ENCODE data around the gene TPMT. TPM values are rescaled to one million over a fixed set of nuclear protein-coding genes. Genes with fewer than 3 reads are reported as not detected.

Gene TPMT
- 2.0 and 3.2 TPM in 2 replicates for total RNA-seq (2014; rRNA removed; shearing (Covaris generic); ENCODE audit: low replicate concordance)

DNA sequence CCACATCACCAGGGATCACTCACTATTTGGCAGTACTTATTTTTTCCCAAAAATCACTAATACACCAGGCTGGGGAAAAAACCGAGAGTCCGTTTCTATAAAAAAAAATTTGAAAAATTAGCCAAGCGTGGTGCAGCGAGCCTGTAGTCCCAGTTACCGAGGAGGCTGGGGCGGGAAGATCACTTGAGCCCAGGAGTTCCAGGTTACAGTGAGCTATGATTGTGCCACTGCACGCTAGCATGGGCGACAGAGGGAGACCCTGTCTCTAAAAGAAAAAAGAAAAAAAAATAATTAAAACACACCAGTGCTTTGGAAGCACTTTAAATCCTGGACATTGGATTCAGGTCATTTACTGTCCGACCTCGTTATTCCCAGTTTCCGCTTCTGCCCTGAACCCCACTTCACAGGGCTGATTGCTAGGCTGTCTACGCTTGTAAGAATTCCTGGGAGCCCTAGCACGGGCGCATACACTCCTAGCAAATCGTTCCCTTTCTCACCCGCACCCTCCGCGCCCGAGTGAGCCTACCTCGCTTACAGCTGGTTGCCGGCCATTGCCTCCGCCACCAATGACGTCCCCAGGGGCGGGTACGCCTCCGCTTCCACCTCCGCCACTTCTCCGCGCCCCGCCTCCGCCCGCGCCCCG is at the start of gene TPMT:
Gene TPMT, minus strand, starts transcription at position 571 of the 643 bp plus-strand sequence. CDS start 5,950 bp downstream, outside the sequence.
- Histone ChIP-seq H3K9me3 (ENCODE audit: low read length) (no peaks in the 10 kb centered on the region), H3K27ac (ENCODE audit: low read length) (peak within 1 kb of the TSS; percentile 91), H3K79me2 (ENCODE audit: low read length) (peaks cover 9% of the 10 kb centered on the region), H3K9ac (ENCODE audit: low read length) (peak within 1 kb of the TSS; percentile 99), H3K4me1 (ENCODE audit: low read length) (peaks cover 20% of the 10 kb centered on the region), H4K20me1 (ENCODE audit: insufficient read depth, low read depth, low read length) (no peaks in the 10 kb centered on the region), H3K4me3 (ENCODE audit: low read length) (peak within 1 kb of the TSS; percentile 97), H3K36me3 (ENCODE audit: insufficient read depth, low read length) (peaks cover 4% of the 10 kb centered on the region; the same call in 1 of the 2 replicates), H3K4me2 (ENCODE audit: low read depth, low read length, poor library complexity, severe bottlenecking) (peak within 1 kb of the TSS; percentile 95), H2AFZ (ENCODE audit: low read length) (peak within 1 kb of the TSS; percentile 87), H3K27me3 (ENCODE audit: low read length) (no peaks in the 10 kb centered on the region), H3K9me2 (replicated peaks; ENCODE audit: insufficient read depth, low read length) (no peaks in the 10 kb centered on the region)
- DNase-seq = peak; percentile 51

DNA sequence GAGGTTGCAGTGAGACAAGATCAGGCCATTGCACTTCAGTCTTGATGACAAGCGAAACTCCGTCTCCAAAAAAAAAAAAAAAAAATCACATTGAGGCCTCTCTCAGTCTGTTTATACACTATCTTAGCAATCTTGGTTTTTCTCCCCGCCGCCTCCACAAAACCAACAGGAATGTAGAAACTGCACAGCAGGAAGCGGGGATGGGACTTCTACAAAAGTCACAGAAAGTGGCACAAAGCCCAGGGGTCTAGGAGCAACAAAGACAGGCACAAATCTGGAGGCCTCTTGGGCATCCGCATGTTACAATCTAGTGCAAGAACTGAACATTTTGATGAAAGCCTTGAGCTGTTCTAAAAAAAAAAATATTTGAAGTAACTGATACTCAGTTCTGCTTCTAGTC is 48.9 kb upstream of the TPMT start:
- no peaks in the 10 kb centered on the region for H3K27me3 ChIP-seq (ENCODE audit: low read length)
- H3K9me3 ChIP-seq (ENCODE audit: low read length) = no peaks in the 10 kb centered on the region
- H3K9me2 ChIP-seq (replicated peaks; ENCODE audit: insufficient read depth, low read length) = no peaks in the 10 kb centered on the region
- no peak for DNase-seq
- no peak overlapping the region for H3K9ac ChIP-seq (ENCODE audit: low read length)
- peaks cover 8% of the 10 kb centered on the region for H3K4me1 ChIP-seq (ENCODE audit: low read length)
- H3K4me2 ChIP-seq (ENCODE audit: low read depth, low read length, poor library complexity, severe bottlenecking) = no peak overlapping the region
- H3K36me3 ChIP-seq (ENCODE audit: insufficient read depth, low read length) = peaks cover 34% of the 10 kb centered on the region
- H3K27ac ChIP-seq (ENCODE audit: low read length) = no peak overlapping the region
- no peaks in the 10 kb centered on the region for H4K20me1 ChIP-seq (ENCODE audit: insufficient read depth, low read depth, low read length)
- no peaks in the 10 kb centered on the region for H3K79me2 ChIP-seq (ENCODE audit: low read length)
- no peak overlapping the region for H2AFZ ChIP-seq (ENCODE audit: low read length)
- no peak overlapping the region for H3K4me3 ChIP-seq (ENCODE audit: low read length)

DNA sequence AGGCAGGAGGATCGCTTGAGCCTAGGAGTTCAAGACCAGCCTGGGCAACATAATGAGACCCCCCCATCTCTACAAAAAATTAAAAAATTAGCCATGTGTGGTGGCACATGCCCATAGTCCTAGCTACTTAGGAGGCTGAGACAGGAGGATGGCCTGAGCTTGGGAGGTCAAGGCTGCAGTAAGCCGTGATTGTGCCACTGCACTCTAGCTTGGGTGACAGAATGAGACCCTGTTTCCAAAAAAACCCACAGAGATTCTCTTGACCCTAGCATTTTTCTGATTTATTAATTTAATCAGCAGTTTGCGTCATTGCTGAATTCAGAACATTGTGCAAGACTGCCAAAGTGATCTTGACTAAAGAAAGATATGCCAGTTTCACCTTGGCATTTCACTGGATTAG is 37.1 kb upstream of the TPMT start:
- peaks cover 7% of the 10 kb centered on the region for H3K36me3 ChIP-seq (ENCODE audit: insufficient read depth, low read length)
- H3K9ac ChIP-seq (ENCODE audit: low read length) = no peak overlapping the region
- H3K27me3 ChIP-seq (ENCODE audit: low read length) = no peaks in the 10 kb centered on the region
- no peaks in the 10 kb centered on the region for H4K20me1 ChIP-seq (ENCODE audit: insufficient read depth, low read depth, low read length)
- no peak overlapping the region for H3K27ac ChIP-seq (ENCODE audit: low read length)
- H3K4me3 ChIP-seq (ENCODE audit: low read length) = no peak overlapping the region
- no peaks in the 10 kb centered on the region for H3K79me2 ChIP-seq (ENCODE audit: low read length)
- no peaks in the 10 kb centered on the region for H3K9me3 ChIP-seq (ENCODE audit: low read length)
- H3K9me2 ChIP-seq (replicated peaks; ENCODE audit: insufficient read depth, low read length) = no peaks in the 10 kb centered on the region
- no peak for DNase-seq
- H3K4me2 ChIP-seq (ENCODE audit: low read depth, low read length, poor library complexity, severe bottlenecking) = no peak overlapping the region
- H3K4me1 ChIP-seq (ENCODE audit: low read length) = no peaks in the 10 kb centered on the region
- no peak overlapping the region for H2AFZ ChIP-seq (ENCODE audit: low read length)

DNA sequence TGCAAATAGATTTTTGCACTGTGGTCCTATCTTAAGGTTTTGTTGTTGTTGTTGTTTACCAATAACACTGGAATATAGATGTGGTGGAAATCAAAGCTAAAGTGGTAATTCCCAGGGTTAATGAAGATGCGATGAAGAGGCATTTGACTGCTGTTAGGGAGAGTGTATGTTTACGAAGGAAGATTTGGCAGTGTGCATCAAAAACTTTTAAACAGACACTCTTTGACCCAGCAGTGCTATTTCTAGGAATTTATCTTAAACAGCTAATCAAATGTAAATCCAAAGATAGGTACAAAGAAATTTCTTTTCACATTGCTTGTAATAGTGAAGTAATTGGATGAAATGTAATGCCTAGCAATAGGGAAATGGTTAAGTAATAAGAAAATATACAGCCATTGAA is 34.3 kb upstream of the TPMT start:
- Histone ChIP-seq H3K4me3 (ENCODE audit: low read length) (no peak overlapping the region), H3K36me3 (ENCODE audit: insufficient read depth, low read length) (peaks cover 10% of the 10 kb centered on the region)

DNA sequence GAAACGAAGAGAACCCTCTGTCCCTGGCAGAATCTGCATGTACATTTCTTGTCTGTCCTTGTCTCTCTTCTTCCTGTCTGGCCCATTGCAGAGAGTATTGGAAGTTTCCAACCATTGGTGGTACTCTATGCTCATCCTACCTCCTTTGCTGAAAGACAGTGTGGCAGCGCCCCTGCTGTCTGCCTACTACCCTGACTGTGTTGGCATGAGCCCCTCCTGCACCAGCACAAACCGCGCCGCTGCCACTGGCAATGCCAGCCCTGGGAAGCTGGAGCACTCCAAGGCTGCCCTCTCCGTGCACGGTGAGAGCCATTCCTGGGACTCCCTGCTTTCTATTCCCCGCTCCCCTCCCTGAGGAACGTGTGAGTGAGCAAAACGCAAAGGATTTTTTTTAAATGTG is 32.8 kb upstream of the TPMT start:
- Histone ChIP-seq H3K4me1 (ENCODE audit: low read length) (no peaks in the 10 kb centered on the region), H3K27ac (ENCODE audit: low read length) (no peak overlapping the region), H3K79me2 (ENCODE audit: low read length) (no peaks in the 10 kb centered on the region), H3K4me3 (ENCODE audit: low read length) (no peak overlapping the region), H3K4me2 (ENCODE audit: low read depth, low read length, poor library complexity, severe bottlenecking) (no peak overlapping the region), H3K36me3 (ENCODE audit: insufficient read depth, low read length) (peaks cover 13% of the 10 kb centered on the region), H3K9me3 (ENCODE audit: low read length) (no peaks in the 10 kb centered on the region), H3K27me3 (ENCODE audit: low read length) (no peaks in the 10 kb centered on the region), H3K9me2 (replicated peaks; ENCODE audit: insufficient read depth, low read length) (no peaks in the 10 kb centered on the region), H3K9ac (ENCODE audit: low read length) (no peak overlapping the region), H2AFZ (ENCODE audit: low read length) (no peak overlapping the region), H4K20me1 (ENCODE audit: insufficient read depth, low read depth, low read length) (no peaks in the 10 kb centered on the region)
- no peak for DNase-seq

More for the DNA sequence above, 34.3 kb upstream of the TPMT start:
- no peaks in the 10 kb centered on the region for H3K9me3 ChIP-seq (ENCODE audit: low read length)
- H3K79me2 ChIP-seq (ENCODE audit: low read length) = no peaks in the 10 kb centered on the region
- no peak overlapping the region for H2AFZ ChIP-seq (ENCODE audit: low read length)
- H3K27me3 ChIP-seq (ENCODE audit: low read length) = no peaks in the 10 kb centered on the region
- no peaks in the 10 kb centered on the region for H3K4me1 ChIP-seq (ENCODE audit: low read length)
- H3K9ac ChIP-seq (ENCODE audit: low read length) = no peak overlapping the region
- DNase-seq = no peak
- H4K20me1 ChIP-seq (ENCODE audit: insufficient read depth, low read depth, low read length) = no peaks in the 10 kb centered on the region
- no peak overlapping the region for H3K27ac ChIP-seq (ENCODE audit: low read length)
- H3K4me2 ChIP-seq (ENCODE audit: low read depth, low read length, poor library complexity, severe bottlenecking) = no peak overlapping the region
- no peaks in the 10 kb centered on the region for H3K9me2 ChIP-seq (replicated peaks; ENCODE audit: insufficient read depth, low read length)

DNA sequence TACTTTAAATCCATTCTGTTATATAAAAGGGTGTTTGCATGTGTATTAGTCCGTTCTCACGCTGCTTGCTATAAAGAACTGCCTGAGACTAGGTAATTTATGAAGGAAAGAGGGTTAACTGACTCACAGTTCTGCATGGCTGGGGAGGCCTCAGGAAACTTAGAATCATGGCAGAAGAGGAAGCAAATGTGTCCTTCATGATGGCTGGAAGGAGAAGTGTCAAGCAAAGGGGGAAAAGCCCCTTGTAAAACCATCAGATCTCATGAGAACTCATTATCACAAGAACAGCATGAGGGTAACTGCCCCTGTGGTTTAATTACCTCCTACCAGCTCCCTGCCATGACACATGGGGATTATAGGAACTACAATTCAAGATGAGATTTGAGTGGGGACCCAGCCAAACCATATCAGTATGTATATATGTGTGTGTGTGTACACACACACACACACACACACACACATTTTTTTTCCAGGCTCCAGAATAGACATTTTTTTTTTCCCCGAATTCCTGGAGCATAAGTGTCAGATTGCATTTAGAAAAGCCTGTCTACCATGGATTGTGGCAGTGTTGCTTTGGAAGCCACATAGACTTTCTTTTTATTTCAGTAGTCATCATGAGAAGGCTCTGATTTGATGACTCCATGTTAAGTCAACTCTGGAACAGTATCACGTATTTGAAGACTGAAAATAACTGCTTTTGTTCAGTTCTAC is 31.8 kb upstream of the TPMT start:
- H3K9ac ChIP-seq (ENCODE audit: low read length) = no peak overlapping the region
- no peak overlapping the region for H3K4me2 ChIP-seq (ENCODE audit: low read depth, low read length, poor library complexity, severe bottlenecking)
- no peak overlapping the region for H3K27ac ChIP-seq (ENCODE audit: low read length)

DNA sequence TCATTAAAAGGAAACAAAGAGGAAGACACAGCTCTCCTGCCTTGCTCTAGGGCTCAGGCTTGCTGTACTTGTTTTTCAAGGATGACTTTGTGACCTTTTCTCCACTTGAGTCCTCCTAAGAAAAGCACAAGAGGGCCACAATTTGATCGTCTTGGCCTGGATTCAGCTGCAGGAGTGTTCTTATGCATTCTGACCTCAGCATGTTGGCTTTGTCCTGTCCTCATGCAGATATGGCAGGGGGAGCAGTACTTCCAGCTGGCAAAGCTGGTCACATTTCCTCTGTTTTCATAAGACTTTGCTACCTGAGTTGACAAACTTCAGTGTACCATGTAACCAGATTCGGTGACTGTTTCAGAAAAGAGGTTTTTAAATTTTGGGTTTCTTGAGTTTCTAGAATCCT is 31.2 kb upstream of the TPMT start:
- DNase-seq = no peak
- no peak overlapping the region for H3K4me3 ChIP-seq (ENCODE audit: low read length)
- no peak overlapping the region for H3K27ac ChIP-seq (ENCODE audit: low read length)
- no peaks in the 10 kb centered on the region for H4K20me1 ChIP-seq (ENCODE audit: insufficient read depth, low read depth, low read length)
- no peaks in the 10 kb centered on the region for H3K4me1 ChIP-seq (ENCODE audit: low read length)
- H3K36me3 ChIP-seq (ENCODE audit: insufficient read depth, low read length) = peaks cover 9% of the 10 kb centered on the region
- no peaks in the 10 kb centered on the region for H3K9me3 ChIP-seq (ENCODE audit: low read length)
- no peaks in the 10 kb centered on the region for H3K27me3 ChIP-seq (ENCODE audit: low read length)
- H3K9me2 ChIP-seq (replicated peaks; ENCODE audit: insufficient read depth, low read length) = no peaks in the 10 kb centered on the region
- H2AFZ ChIP-seq (ENCODE audit: low read length) = no peak overlapping the region
- H3K79me2 ChIP-seq (ENCODE audit: low read length) = no peaks in the 10 kb centered on the region; the same call in 1 of the 2 replicates
- H3K9ac ChIP-seq (ENCODE audit: low read length) = no peak overlapping the region
- no peak overlapping the region for H3K4me2 ChIP-seq (ENCODE audit: low read depth, low read length, poor library complexity, severe bottlenecking)

More for the DNA sequence above, 31.8 kb upstream of the TPMT start:
- Histone ChIP-seq H3K4me1 (ENCODE audit: low read length) (no peaks in the 10 kb centered on the region), H3K9me2 (replicated peaks; ENCODE audit: insufficient read depth, low read length) (no peaks in the 10 kb centered on the region), H3K27me3 (ENCODE audit: low read length) (no peaks in the 10 kb centered on the region), H4K20me1 (ENCODE audit: insufficient read depth, low read depth, low read length) (no peaks in the 10 kb centered on the region), H3K79me2 (ENCODE audit: low read length) (no peaks in the 10 kb centered on the region; the same call in 1 of the 2 replicates), H3K9me3 (ENCODE audit: low read length) (no peaks in the 10 kb centered on the region), H3K4me3 (ENCODE audit: low read length) (no peak overlapping the region), H3K36me3 (ENCODE audit: insufficient read depth, low read length) (peaks cover 9% of the 10 kb centered on the region), H2AFZ (ENCODE audit: low read length) (no peak overlapping the region)
- DNase-seq = no peak

DNA sequence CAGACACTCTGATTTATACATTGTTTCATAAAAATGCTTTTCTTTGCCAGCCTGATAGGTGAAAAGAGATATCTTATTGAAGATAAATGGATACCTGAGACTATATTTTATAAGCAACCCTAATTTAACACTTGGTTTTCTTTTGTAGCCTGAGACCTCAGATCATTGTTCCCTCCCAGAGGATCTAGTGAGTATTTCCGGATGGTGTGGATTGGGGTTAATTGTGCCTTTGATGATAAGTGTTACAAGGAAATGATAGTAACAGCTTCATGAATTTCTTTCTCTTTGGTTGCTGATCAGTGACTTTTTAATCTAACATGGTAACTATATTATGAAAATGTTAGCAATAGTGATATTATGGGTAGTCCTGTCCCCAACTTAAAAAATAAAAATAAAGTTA is 30.7 kb upstream of the TPMT start:
- Histone ChIP-seq H3K9ac (ENCODE audit: low read length) (no peak overlapping the region), H3K36me3 (ENCODE audit: insufficient read depth, low read length) (peaks cover 9% of the 10 kb centered on the region), H3K9me2 (replicated peaks; ENCODE audit: insufficient read depth, low read length) (no peaks in the 10 kb centered on the region), H3K4me2 (ENCODE audit: low read depth, low read length, poor library complexity, severe bottlenecking) (no peak overlapping the region), H3K79me2 (ENCODE audit: low read length) (no peaks in the 10 kb centered on the region; the same call in 1 of the 2 replicates), H3K27ac (ENCODE audit: low read length) (no peak overlapping the region), H2AFZ (ENCODE audit: low read length) (no peak overlapping the region), H3K27me3 (ENCODE audit: low read length) (no peaks in the 10 kb centered on the region), H3K4me1 (ENCODE audit: low read length) (no peaks in the 10 kb centered on the region), H3K9me3 (ENCODE audit: low read length) (no peaks in the 10 kb centered on the region), H3K4me3 (ENCODE audit: low read length) (no peak overlapping the region), H4K20me1 (ENCODE audit: insufficient read depth, low read depth, low read length) (no peaks in the 10 kb centered on the region)
- DNase-seq = no peak

Measured in Karpas-422 (cell line).